ENCODE measurements around the gene TMEM151B.

Gene TMEM151B

DNA sequence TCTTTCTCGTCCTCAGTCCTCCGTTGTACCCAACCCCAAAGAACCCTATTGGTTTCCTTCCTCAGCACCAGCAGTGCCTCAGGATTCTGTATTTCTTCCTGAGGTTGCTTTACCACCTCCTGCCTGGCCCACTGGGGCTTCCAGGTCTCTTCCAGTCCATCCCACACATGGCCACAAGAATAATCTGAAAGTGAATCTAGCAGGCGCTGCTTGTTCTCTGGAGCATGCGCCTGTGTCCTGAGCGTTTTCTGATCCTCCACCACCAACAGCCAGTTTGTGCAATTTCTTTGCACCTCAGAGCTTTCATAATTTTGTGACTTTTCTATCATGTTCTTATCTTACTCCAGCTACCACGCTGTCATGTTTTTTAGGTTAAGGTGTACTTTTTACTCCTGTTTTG, 35.0 kb upstream of the TMEM151B start:
- no peak overlapping the region for H4K91ac ChIP-seq (ENCODE audit: low read depth, low read length)
- peaks cover 23% of the 10 kb centered on the region for H3K79me1 ChIP-seq (ENCODE audit: low read length)
- no peak for DNase-seq
- peaks cover 24 to 36% of the 10 kb centered on the region in 2 experiments for H3K36me3 ChIP-seq (ENCODE audit: control insufficient read depth in 1 of 2, insufficient read depth in 2 of 2, low read length in 2 of 2)
- no peak overlapping the region for H4K12ac ChIP-seq (ENCODE audit: low read depth, low read length)
- no peak overlapping the region for H2BK5ac ChIP-seq (ENCODE audit: low read depth, low read length, poor library complexity)
- WGBS (ENCODE audit: extremely low coverage, insufficient coverage, insufficient read length) = no CpG with 5 or more reads among the region's 6 CpGs
- H3K18ac ChIP-seq (ENCODE audit: low read length) = no peak overlapping the region
- no peak overlapping the region for H3K9ac ChIP-seq (ENCODE audit: low read length)
- no peak overlapping the region for H3K27ac ChIP-seq (ENCODE audit: low read depth, low read length)
- no peak overlapping the region for H4K8ac ChIP-seq (ENCODE audit: low read depth, low read length)
- no peak overlapping the region for H3K4me2 ChIP-seq (ENCODE audit: low read length)
- no peak overlapping the region for H3K4me3 ChIP-seq (ENCODE audit: low read depth, low read length)
- peak overlapping the region; percentile 2 for H2BK12ac ChIP-seq (ENCODE audit: low read length)
- no peak overlapping the region for H2AK5ac ChIP-seq (ENCODE audit: low read length)
- H3K9me3 ChIP-seq (ENCODE audit: insufficient read depth, low read depth, low read length) = peaks cover 6% of the 10 kb centered on the region
- peaks cover 20 to 33% of the 10 kb centered on the region in 2 experiments for H3K4me1 ChIP-seq (ENCODE audit: control insufficient read depth in 1 of 2, insufficient read depth in 2 of 2, low read length in 2 of 2)
- no peak overlapping the region for H2AFZ ChIP-seq (ENCODE audit: insufficient read depth, low read length, poor library complexity)
- H3K27me3 ChIP-seq (ENCODE audit: insufficient read depth, low read length) = no peaks in the 10 kb centered on the region
- H3K23ac ChIP-seq (ENCODE audit: low read length) = no peak overlapping the region
- H3K79me2 ChIP-seq (ENCODE audit: control insufficient read depth, insufficient read depth, low read length, poor library complexity) = peaks cover 2% of the 10 kb centered on the region
- no peak overlapping the region for H3K4ac ChIP-seq (ENCODE audit: low read depth, low read length)
- H3K14ac ChIP-seq (ENCODE audit: low read length) = no peak overlapping the region
- no peak overlapping the region for H2BK120ac ChIP-seq (ENCODE audit: insufficient read depth, low read length, poor library complexity)

DNA sequence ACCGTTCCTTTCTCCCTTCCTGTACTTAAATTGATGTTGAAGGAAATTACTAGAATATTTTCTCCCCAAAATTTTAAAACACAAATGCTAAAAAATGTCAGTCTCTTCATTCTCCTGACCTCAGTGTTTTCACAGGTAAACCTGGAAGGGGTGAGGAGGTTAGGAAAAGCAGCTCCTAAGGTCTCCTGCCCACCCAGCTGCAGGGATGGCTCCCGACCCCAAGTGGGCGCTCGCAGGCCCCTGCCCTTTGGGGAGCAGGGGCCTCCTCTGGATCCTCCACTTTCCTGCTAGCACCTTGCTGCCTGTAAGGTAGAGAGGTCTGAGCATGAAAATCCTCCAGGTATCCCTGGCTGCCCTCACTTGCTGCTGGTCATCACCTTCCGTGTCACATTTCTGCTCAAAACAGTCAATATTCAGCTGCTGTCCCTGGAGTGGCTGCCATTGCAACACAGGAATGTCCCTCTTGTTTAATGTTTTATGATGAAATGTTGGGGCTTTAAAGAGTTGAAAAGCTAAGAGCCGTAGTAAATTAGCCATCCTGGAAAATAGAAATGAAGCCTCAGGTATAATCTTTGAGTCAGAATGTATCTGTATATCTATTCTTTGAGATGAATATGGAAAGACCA, 34.2 kb upstream of the TMEM151B start:
- Histone ChIP-seq H4K12ac (ENCODE audit: low read depth, low read length) (no peak overlapping the region), H3K23ac (ENCODE audit: low read length) (no peak overlapping the region), H3K27ac (ENCODE audit: low read depth, low read length) (no peak overlapping the region), H3K14ac (ENCODE audit: low read length) (no peak overlapping the region), H3K27me3 (ENCODE audit: insufficient read depth, low read length) (no peaks in the 10 kb centered on the region), H2BK5ac (ENCODE audit: low read depth, low read length, poor library complexity) (no peak overlapping the region), H3K9ac (ENCODE audit: low read length) (no peak overlapping the region), H3K4me1 (ENCODE audit: control insufficient read depth in 1 of 2, insufficient read depth in 2 of 2, low read length in 2 of 2) (peaks cover 16 to 28% of the 10 kb centered on the region in 2 experiments), H2AK5ac (ENCODE audit: low read length) (no peak overlapping the region), H3K36me3 (ENCODE audit: control insufficient read depth in 1 of 2, insufficient read depth in 2 of 2, low read length in 2 of 2) (peaks cover 18 to 34% of the 10 kb centered on the region in 2 experiments), H3K18ac (ENCODE audit: low read length) (no peak overlapping the region), H2BK120ac (ENCODE audit: insufficient read depth, low read length, poor library complexity) (no peak overlapping the region), H3K4ac (ENCODE audit: low read depth, low read length) (no peak overlapping the region), H2BK12ac (ENCODE audit: low read length) (no peak overlapping the region), H4K91ac (ENCODE audit: low read depth, low read length) (no peak overlapping the region), H3K4me2 (ENCODE audit: low read length) (no peak overlapping the region), H3K9me3 (ENCODE audit: insufficient read depth, low read depth, low read length) (peaks cover 6% of the 10 kb centered on the region), H3K79me1 (ENCODE audit: low read length) (peaks cover 21% of the 10 kb centered on the region), H2AFZ (ENCODE audit: insufficient read depth, low read length, poor library complexity) (no peak overlapping the region), H3K4me3 (ENCODE audit: low read depth, low read length) (no peak overlapping the region), H4K8ac (ENCODE audit: low read depth, low read length) (no peak overlapping the region), H3K79me2 (ENCODE audit: control insufficient read depth, insufficient read depth, low read length, poor library complexity) (peaks cover 2% of the 10 kb centered on the region)
- DNase-seq = peak in 1 of 2 donors; percentile 23
- WGBS (ENCODE audit: extremely low coverage, insufficient coverage, insufficient read length) = no CpG with 5 or more reads among the region's 6 CpGs

DNA sequence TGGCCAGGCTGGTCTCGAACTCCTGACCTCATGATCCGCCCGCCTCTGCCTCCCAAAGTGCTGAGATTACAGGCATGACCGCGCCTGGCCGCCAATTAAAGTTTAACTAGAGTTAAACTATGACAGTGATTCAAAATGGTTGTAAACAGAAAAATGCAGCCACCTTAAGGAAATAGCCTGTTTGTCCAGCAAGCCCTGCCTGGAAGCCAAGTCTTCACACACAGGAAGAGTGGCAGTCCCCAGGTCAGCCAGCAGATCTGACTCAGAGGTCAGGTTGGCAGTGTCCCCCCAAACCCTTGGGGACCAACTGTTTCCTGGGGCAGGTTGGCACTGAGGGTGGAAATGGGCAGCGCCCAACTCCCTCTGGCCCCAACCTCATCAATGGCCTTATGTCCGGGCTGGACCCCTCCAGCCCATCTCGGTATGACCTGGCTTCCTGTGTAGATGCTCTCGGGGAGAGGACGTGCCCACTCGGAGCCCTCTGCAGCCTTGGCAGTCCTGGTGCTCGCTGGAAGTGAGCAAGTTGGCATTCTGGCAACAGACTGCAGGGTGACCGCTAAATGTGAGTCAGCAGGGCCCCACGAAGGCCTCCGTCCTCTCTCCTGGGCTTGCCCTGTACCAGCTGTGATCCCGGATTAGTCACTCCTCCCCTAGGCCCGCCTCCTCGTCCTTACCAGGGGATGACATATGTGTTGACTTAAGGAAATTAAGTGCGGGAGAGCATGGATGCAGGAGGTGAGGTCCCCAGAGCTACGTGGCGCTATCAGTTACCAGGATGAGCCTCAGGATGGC, 33.0 kb upstream of the TMEM151B start:
- WGBS (ENCODE audit: extremely low coverage, insufficient coverage, insufficient read length) = no CpG with 5 or more reads among the region's 22 CpGs
- Histone ChIP-seq H3K18ac (ENCODE audit: low read length) (peak overlapping the region; percentile 61), H3K14ac (ENCODE audit: low read length) (peak overlapping the region; percentile 11), H3K4me2 (ENCODE audit: low read length) (peak overlapping the region; percentile 91), H3K27me3 (ENCODE audit: insufficient read depth, low read length) (no peaks in the 10 kb centered on the region), H3K36me3 (ENCODE audit: control insufficient read depth in 1 of 2, insufficient read depth in 2 of 2, low read length in 2 of 2) (peaks cover 12 to 25% of the 10 kb centered on the region in 2 experiments), H3K79me1 (ENCODE audit: low read length) (peaks cover 19% of the 10 kb centered on the region), H3K4me3 (ENCODE audit: low read depth, low read length) (peak overlapping the region; percentile 75), H3K79me2 (ENCODE audit: control insufficient read depth, insufficient read depth, low read length, poor library complexity) (peaks cover 2% of the 10 kb centered on the region), H3K23ac (ENCODE audit: low read length) (no peak overlapping the region), H3K9me3 (ENCODE audit: insufficient read depth, low read depth, low read length) (peaks cover 2% of the 10 kb centered on the region), H4K12ac (ENCODE audit: low read depth, low read length) (no peak overlapping the region), H3K4ac (ENCODE audit: low read depth, low read length) (no peak overlapping the region), H2AK5ac (ENCODE audit: low read length) (peak overlapping the region; percentile 85), H4K91ac (ENCODE audit: low read depth, low read length) (peak overlapping the region; percentile 84), H2AFZ (ENCODE audit: insufficient read depth, low read length, poor library complexity) (peak overlapping the region; percentile 96), H2BK12ac (ENCODE audit: low read length) (peak overlapping the region; percentile 75), H3K27ac (ENCODE audit: low read depth, low read length) (no peak overlapping the region), H3K4me1 (ENCODE audit: control insufficient read depth in 1 of 2, insufficient read depth in 2 of 2, low read length in 2 of 2) (peaks cover 16 to 24% of the 10 kb centered on the region in 2 experiments), H3K9ac (ENCODE audit: low read length) (no peak overlapping the region), H2BK5ac (ENCODE audit: low read depth, low read length, poor library complexity) (no peak overlapping the region), H4K8ac (ENCODE audit: low read depth, low read length) (peak overlapping the region; percentile 96), H2BK120ac (ENCODE audit: insufficient read depth, low read length, poor library complexity) (peak overlapping the region; percentile 77)
- DNase-seq = peak; percentile 76 to 78

DNA sequence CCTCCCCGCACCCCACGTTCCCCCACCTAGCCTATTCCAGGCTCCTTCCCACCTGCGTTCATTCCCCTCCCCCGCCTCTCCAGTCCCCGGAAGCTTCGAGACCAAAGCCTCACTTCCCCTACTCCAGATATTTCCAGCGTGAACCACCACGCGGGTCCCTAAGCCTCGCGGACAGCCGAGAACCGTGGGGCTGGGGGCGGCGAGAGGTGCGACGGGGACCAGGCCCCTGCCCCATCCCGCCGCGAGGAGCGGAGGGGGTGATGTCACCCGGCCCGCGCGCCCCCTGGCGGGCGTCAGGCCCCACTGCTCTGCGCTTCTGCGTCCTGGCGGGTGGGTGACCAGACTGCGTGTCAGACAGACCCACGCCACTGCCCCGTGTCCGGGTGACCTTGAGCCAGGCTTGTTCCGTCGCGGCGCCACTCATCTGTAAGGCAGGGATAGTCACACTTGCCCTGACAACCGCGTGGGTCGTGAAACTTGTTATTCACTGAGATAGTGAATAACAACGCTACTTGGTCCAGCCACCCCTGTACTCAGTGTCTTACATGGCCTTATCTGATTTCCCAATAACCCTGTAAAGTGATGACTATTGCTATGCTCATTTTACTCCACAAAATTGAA, 32.3 kb upstream of the TMEM151B start:
- peak overlapping the region; percentile 53 for H3K4ac ChIP-seq (ENCODE audit: low read depth, low read length)
- no peaks in the 10 kb centered on the region for H3K27me3 ChIP-seq (ENCODE audit: insufficient read depth, low read length)
- H3K18ac ChIP-seq (ENCODE audit: low read length) = peak overlapping the region; percentile 71
- H4K91ac ChIP-seq (ENCODE audit: low read depth, low read length) = peak overlapping the region; percentile 84
- H3K4me3 ChIP-seq (ENCODE audit: low read depth, low read length) = peak overlapping the region; percentile 75
- DNase-seq = peak; percentile 66 to 86
- H2AK5ac ChIP-seq (ENCODE audit: low read length) = peak overlapping the region; percentile 57
- H2BK5ac ChIP-seq (ENCODE audit: low read depth, low read length, poor library complexity) = peak overlapping the region; percentile 47
- peak overlapping the region; percentile 22 for H3K27ac ChIP-seq (ENCODE audit: low read depth, low read length)
- WGBS (ENCODE audit: extremely low coverage, insufficient coverage, insufficient read length) = no CpG with 5 or more reads among the region's 42 CpGs
- peak overlapping the region; percentile 56 for H3K9ac ChIP-seq (ENCODE audit: low read length)
- peaks cover 16 to 23% of the 10 kb centered on the region in 2 experiments for H3K4me1 ChIP-seq (ENCODE audit: control insufficient read depth in 1 of 2, insufficient read depth in 2 of 2, low read length in 2 of 2)
- H3K9me3 ChIP-seq (ENCODE audit: insufficient read depth, low read depth, low read length) = peaks cover 4% of the 10 kb centered on the region
- no peak overlapping the region for H3K23ac ChIP-seq (ENCODE audit: low read length)
- peak overlapping the region; percentile 77 for H2BK120ac ChIP-seq (ENCODE audit: insufficient read depth, low read length, poor library complexity)
- peak overlapping the region; percentile 91 for H3K4me2 ChIP-seq (ENCODE audit: low read length)
- H2BK12ac ChIP-seq (ENCODE audit: low read length) = peak overlapping the region; percentile 70
- peaks cover 2% of the 10 kb centered on the region for H3K79me2 ChIP-seq (ENCODE audit: control insufficient read depth, insufficient read depth, low read length, poor library complexity)
- peak overlapping the region; percentile 14 for H4K12ac ChIP-seq (ENCODE audit: low read depth, low read length)
- H3K14ac ChIP-seq (ENCODE audit: low read length) = peak overlapping the region; percentile 84
- peak overlapping the region; percentile 96 for H2AFZ ChIP-seq (ENCODE audit: insufficient read depth, low read length, poor library complexity)
- peak overlapping the region; percentile 96 for H4K8ac ChIP-seq (ENCODE audit: low read depth, low read length)
- H3K79me1 ChIP-seq (ENCODE audit: low read length) = peaks cover 18% of the 10 kb centered on the region
- H3K36me3 ChIP-seq (ENCODE audit: control insufficient read depth in 1 of 2, insufficient read depth in 2 of 2, low read length in 2 of 2) = peaks cover 8 to 19% of the 10 kb centered on the region in 2 experiments

Data from trophoblast cell (in vitro differentiated cells and primary cell).